Measurements from ENCODE around the gene FUT7.

FUT7 gene

GRCh38 chr9:136980669-136981478 is 51.0 kb downstream of the FUT7 start:
- no peak for DNase-seq
